Ramos (cell line): ENCODE measurements around the gene RSL1D1.
"Not testable (repeated sequence)": the region's sequence is repeated elsewhere in the genome, so short reads cannot be mapped to it uniquely, and the experiment has no call there.

ENCODE experiments used
- in situ Hi-C: fragments of 300-500 bp; cut with MboI; formaldehyde crosslinking; loops from one replicate; pipeline ENCODE4 v1.14.3; 2022; ENCODE audit warnings: low sequenced_read_pairs; ENCODE audit not compliant: unreplicated experiment

The RSL1D1 gene

GRCh38 chr16:11800382-11800718 is 51.0 kb downstream of the RSL1D1 start:
- in situ Hi-C loops = no loop called here

DNA sequence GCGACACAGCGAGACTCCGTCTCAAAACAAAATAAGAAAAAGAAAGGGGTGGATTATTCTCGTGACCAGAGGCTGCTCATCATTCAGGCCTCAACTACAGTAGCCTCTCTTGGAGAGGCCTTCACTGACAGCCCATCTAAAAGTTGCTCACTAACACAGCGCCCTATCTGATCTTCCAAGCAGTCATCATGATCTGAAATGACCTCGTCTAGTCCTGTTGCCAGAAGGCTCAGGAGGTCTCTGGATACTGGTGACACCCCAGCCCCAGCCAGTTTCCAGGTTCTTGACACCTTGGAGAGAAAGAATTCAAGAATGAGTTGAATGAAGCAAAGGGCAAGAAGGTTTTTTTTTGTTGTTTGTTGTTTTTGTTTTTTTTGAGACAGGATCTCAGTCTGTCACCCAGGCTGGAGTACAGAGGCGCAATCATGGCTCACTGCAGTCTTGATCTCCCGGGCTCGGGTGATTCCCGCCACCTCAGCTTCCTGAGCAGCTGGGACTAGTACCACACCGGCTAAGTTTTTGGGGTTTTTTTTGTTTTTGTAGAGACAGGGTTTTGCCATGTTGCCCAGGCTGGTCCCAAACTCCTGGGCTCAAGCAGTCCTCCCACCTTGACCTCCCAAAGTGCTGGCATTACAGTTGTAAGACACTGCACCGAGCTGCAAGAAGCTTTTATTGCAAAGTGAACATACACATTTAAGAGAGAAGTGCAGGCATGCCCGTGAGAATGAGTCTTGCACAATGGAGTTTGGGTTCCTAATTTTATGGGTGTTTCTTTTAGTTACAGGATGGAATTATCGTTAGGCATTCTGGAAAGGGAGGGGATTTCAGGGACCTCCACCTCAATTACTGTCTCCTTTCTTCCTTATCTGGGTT is 51.6 kb downstream of the RSL1D1 start:
- in situ Hi-C loops = no loop called here

GRCh38 chr16:11799017-11799381 is 52.3 kb downstream of the RSL1D1 start:
- in situ Hi-C loops = no loop called here

- in situ Hi-C loops = no loop called here
Measured at GRCh38 chr16:11797957-11798299, 53.4 kb downstream of the RSL1D1 start.

DNA sequence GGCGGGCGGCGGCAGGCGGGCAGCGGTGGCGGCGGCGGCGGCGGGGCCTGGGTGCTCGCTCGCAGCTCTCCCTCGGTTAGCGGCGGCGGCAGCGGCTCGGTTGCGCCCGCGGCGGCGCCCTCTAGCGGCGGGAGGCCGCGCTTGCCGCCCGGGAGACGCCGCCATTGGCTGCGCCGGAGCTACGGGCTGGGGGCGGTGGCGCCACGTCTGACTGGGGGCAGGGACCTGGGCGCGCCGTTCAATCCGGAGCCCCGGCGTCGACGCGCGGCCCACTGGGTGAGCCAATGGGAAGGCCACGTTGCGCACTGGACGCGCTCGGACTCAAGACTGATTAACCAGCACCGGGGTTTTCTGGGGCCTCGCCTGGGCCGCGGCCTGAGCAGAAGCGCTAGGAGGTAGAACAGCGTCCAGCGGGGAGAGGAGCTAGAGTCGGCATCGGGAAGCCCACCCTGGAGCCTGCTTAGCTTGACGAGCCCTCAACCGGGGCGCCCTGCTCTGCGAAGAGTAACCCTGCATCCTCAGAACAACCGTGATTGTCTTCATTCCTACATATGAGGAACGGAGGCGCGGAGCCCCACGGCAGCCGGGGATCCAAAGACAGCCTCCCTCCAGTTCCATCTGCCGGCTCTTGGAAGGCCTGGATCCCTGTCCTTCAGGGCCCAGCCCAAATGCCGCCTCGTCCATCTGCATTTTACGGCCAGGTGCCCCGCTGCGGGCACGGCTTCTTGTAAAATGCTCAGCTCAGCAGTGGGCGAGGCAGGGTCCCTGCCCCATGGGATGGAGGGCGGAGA is 54.0 kb downstream of the RSL1D1 start, which contains the start of gene ZC3H7A:
ZC3H7A (minus strand) TSS at position 93 of the 791 bp plus-strand sequence. CDS start 14,904 bp downstream, outside the sequence.
- in situ Hi-C loops = no loop called here

DNA sequence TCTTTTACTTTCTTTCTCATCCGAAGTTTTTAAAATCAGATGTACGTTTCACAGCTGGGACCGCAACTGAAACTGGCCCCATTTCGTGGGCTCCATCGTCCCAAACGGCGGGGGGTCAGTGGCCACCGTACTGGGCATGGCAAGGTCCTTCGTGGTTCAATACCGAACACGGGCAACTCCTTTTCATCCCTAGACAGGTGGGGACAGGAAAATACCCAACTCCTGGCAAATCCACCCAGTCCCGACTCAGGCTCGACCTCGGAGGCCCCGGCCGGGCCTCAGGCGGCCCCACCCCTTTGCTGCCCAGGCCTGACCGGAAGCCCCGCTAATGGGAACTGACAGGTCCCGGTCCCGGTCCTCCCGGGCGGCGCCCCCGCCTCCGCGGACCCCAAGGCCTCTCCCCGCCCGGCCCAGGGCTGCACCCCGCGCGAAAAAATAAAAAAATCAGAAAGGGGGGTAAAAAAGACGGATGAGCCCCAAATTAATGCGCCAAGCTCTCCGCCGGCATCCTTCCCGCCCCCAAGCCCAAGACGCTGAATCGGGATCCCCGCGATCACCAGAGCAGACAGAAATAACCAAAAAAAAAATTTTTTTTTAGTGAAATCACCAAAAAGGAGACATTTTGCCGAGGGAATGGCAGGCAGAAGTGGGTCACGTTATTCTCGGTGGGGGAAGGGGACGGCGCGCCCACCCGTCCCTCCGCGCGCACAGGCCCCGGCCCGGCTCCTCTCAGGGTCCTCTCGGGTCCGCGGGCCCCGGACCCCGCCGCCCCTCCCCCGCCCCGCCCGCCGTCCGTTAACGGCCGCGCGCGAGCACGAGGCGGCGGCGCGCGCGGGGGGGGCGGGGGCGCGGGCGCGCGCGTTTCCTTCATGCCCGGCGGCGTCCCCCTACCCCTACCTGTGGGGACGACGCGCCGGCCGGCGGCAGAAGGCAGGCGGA is 54.8 kb downstream of the RSL1D1 start:
- in situ Hi-C loops = no loop called here

GRCh38 chr16:11795887-11796226 is 55.5 kb downstream of the RSL1D1 start:
- in situ Hi-C loops = no loop called here

DNA sequence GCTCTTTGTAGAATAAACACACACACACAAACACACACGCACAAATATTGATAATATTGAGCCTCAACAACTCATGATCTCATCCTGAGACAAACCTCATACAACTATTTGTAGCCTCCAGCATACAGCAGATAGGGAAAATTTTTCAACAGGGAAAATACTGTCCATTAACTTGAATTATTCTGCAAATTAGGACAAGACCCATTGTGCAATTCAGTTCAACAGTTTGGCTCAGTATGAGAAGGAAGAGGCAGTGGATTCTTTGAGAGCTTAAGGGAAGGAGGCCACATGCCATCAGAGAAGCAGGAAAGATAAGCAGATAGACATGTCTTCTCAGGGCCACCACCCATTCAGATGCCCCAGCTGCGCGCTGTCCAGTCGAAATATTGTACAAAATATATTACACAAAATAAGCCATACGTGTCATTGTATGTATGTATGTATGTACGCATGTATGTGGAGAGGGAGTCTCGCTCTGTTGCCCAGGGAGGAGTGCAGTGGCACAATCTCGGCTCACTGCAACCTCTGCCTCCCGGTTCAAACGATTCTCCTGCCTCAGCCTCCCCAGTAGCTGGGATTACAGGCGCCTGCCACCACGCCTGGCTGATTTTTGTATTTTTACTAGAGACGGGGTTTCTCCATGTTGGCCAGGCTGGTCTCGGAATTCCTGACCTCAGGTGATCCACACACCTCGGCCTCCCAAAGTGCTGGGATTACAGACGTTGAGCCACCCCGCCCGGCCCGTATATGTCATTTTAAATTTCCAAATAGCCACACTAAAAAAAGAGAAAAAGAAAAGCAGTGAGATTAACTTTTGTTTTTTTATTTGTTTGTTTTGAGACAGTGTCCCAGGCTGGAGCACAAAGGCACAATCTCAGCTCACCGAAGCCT is 56.1 kb downstream of the RSL1D1 start:
- in situ Hi-C loops = no loop called here

GRCh38 chr16:11794447-11794846 is 56.9 kb downstream of the RSL1D1 start:
- in situ Hi-C loops = no loop called here

- in situ Hi-C loops = no loop called here
Measured at GRCh38 chr16:11793840-11794239, 57.5 kb downstream of the RSL1D1 start.

GRCh38 chr16:11792410-11793241 is 58.7 kb downstream of the RSL1D1 start:
- in situ Hi-C loops = no loop called here

DNA sequence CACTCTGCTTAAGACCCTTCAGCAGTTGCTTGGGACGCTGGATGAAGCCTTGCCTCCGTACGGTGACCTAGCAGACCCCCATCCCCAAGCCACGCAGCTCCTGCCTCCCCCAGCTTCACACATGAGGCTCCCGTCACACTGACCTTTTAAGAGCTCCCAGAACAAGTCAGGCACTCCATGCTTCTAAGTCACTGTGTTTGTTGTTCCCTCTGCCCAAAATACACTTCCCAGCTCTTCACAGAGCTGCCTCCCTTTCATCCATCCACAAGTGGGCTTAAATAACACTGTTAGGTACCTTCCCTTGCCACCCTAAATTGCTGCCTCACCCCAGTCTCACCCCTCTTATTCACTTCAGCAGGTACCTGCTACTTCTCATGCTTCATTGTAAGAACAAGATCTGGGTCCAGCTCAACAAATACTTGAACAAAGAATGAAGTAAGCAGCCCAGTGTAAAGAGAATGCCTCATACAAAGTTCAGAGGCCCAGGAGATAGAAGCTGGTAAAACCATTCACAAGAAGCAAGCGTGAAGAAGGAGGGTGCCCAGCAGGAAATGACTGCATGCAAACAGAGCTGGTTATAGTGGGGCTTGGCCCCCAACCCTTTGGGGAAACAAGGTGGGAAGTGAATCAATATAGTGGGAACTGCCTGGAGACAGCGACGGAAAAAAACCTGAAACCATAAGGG is 60.1 kb downstream of the RSL1D1 start:
- in situ Hi-C loops = no loop called here

GRCh38 chr16:11788914-11789313 is 62.4 kb downstream of the RSL1D1 start:
- in situ Hi-C loops = no loop called here

- in situ Hi-C loops = not testable (repeated sequence)
Measured at GRCh38 chr16:11784980-11785599, 66.3 kb downstream of the RSL1D1 start.

DNA sequence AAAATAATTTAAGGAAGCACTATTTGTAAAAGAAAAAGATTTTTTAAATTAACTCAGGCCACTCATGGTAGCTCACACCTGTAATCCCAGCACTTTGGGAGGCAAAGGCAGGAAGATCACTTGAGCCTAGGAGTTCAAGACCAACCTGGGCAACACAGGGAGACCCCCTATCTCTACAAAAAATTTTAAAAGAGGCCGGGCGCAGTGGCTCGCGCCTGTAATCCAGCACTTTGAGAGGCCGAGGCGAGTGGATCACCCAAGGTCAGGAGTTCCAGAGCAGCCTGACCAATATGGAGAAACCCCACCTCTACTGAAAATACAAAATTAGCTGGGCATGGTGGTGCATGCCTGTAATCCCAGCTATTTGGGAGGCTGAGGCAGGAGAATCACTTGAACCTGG is 67.0 kb downstream of the RSL1D1 start:
- in situ Hi-C loops = not testable (repeated sequence)

DNA sequence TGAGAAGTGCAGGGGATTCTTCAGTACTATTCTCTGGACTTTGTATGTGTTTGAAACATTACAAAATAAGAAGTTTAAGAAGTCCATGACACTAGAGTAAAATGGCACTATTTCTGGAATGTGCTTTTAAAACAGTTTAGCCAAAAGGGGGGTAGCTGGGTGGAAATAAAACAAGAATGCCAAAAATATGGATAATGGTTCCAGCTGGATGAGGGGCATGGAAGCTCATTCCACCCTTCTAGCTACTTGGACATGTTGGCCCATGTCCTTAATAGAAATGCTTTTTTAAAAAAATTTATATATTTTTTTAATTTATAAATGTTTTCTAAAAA is 67.3 kb downstream of the RSL1D1 start:
- in situ Hi-C loops = no loop called here
